Right atrium auricular region (tissue), 2 donors: ENCODE data around the gene USP26. TPM values are rescaled to one million over a fixed set of nuclear protein-coding genes. Genes with fewer than 3 reads are reported as not detected.
"Not testable (repeated sequence)": the region's sequence is repeated elsewhere in the genome, so short reads cannot be mapped to it uniquely, and the experiment has no call there.

Experiments used
- DNase-seq: peaks from one replicate; pipeline ENCODE4 v3.0.0-alpha.2; 2019; ENCODE audit warnings: low spot score
- H3K27ac ChIP-seq, 2 donors: fragments of 200-600 bp; sonication (generic); 1 replicate in 1 of 2; 2 replicates in 1 of 2; pipeline ENCODE4 v1.5.1; 2016 to 2019
- H3K27me3 ChIP-seq, 2 donors: fragments of 200-600 bp; sonication (generic); one replicate each; pipeline versions ENCODE4 v1.5.1 to v1.6.0; 2017 to 2019
- H3K36me3 ChIP-seq: fragments of 200-600 bp; sonication (generic); one replicate; pipeline ENCODE4 v1.5.1; 2016
- H3K4me1 ChIP-seq, 2 donors: fragments of 200-600 bp; sonication (generic); one replicate each; pipeline versions ENCODE4 v1.5.1 to v1.6.0; 2017 to 2019
- H3K4me3 ChIP-seq, 2 donors: fragments of 200-600 bp; sonication (generic); 1 replicate in 1 of 2; 2 replicates in 1 of 2; pipeline ENCODE4 v1.5.1; 2017 to 2019; ENCODE audit warnings: mild to moderate bottlenecking in 1 of 2, moderate library complexity in 1 of 2
- H3K9me3 ChIP-seq, 2 donors: fragments of 200-600 bp; sonication (generic); one replicate each; pipeline ENCODE4 v1.5.1; 2019
- CTCF ChIP-seq, 2 donors: fragments of 200-600 bp; sonication (generic); IDR thresholded peaks; one replicate each; pipeline ENCODE4 v1.5.1; 2019; ENCODE audit warnings: antibody characterized with exemption in 2 of 2
- total RNA-seq, 2 donors: library from RNA; depleted of rRNA; stranded (reverse); fragments of >200 nt; gene quantifications; one replicate each; pipeline ENCODE4 v1.1.0, GENCODE V29; 2016

Gene USP26
- total RNA-seq, 2 donors from 2014 or later = not detected

DNA sequence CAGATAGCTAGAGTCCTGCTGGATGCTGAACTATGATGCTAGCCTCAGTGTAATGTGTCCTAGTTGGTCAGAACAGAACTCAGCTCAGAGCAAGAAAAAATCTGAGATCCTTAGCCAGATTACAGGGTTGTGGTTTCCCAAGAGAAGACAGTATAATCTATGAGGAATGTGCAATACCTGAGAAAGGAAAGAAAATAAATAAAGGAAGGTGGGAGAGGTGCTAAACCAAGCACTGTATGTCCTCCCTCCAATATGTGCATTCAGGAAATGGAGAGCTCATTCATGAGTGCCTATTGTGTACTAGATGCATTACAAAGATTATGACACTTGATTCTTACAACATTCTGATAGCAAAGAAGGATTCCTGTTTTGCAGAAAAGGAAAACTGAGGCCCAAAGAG, 7.5 kb downstream of the USP26 start:
- Histone ChIP-seq H3K27ac (no peak overlapping the region), H3K4me1 (no peaks in the 10 kb centered on the region), H3K27me3 (no peaks in the 10 kb centered on the region), H3K9me3 (no peaks in the 10 kb centered on the region), H3K4me3 (no peak overlapping the region), H3K36me3 (no peaks in the 10 kb centered on the region)
- no peak for TF ChIP-seq CTCF (IDR thresholded peaks at IDR 0.05)
- DNase-seq = no peak

DNA sequence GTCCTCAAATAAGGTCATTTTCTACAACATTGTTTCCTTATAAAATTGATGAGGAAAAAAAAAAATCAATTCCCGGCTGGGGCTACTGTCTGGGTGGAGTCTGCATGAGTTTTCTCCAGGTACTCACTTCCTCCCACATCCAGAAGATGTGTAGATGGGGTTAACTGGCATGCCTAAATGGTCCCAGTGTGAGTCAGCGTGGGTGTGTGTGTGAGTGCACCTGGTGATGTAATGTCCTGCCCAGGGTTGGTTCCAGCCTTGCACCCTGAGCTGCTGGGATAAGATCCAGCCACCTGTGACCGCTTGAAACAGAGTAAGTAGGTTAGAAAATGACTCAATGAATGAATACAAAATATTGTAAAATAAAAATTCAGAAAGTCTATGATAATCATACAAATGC, 11.1 kb downstream of the USP26 start:
- Histone ChIP-seq H3K27ac (no peak overlapping the region), H3K36me3 (no peaks in the 10 kb centered on the region), H3K4me1 (no peaks in the 10 kb centered on the region), H3K9me3 (no peaks in the 10 kb centered on the region), H3K4me3 (no peak overlapping the region), H3K27me3 (no peaks in the 10 kb centered on the region)
- no peak for DNase-seq
- no peak for TF ChIP-seq CTCF (IDR thresholded peaks at IDR 0.05)

DNA sequence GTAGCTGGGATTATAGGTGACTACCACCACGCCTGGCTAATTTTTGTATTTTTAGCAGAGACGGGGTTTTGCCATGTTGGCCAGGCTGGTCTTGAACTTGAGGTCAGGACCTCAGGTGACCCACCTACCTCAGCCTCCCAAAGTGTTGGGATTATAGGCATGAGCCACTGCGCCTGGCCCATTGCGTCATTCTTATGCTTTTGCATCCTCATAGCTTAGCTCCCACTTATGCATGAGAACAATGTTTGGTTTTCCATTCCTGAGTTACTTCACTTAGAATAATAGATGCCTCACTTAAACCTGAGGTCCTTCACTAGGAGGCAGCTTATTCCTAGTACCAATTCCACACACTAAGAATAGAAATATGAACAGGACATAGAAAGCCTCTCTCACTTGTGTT, 11.9 kb downstream of the USP26 start:
- H3K4me1 ChIP-seq = not testable (repeated sequence)

DNA sequence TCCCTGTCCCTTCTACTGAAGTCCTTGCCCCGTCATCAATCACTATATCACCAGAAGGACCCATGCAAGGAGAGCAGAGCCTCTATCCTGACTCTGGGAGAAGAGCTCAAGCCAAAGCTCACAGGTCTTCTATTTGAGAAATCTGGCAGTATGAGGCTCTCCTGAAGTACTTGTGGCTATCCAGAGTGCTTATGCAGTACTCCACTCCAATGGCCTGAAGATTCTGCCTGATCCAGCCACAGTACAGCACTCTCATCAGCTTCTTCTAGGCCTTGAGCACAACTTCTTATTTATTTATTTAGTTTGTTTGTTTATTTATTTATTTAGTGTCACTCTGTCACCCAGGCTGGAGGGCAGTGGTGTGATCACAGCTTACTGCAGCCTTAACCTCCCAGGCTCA, 13.0 kb downstream of the USP26 start:
- DNase-seq = no peak
- no peaks in the 10 kb centered on the region for H3K36me3 ChIP-seq
- no peak overlapping the region for H3K4me3 ChIP-seq
- H3K9me3 ChIP-seq = no peaks in the 10 kb centered on the region
- H3K27me3 ChIP-seq = no peaks in the 10 kb centered on the region
- no peaks in the 10 kb centered on the region for H3K4me1 ChIP-seq
- TF ChIP-seq CTCF (IDR thresholded peaks at IDR 0.05) = no peak
- no peak overlapping the region for H3K27ac ChIP-seq

More for the DNA sequence above, 11.9 kb downstream of the USP26 start:
- not testable (repeated sequence) for H3K9me3 ChIP-seq, H3K27ac ChIP-seq, H3K27me3 ChIP-seq, DNase-seq, H3K4me3 ChIP-seq, H3K36me3 ChIP-seq

GRCh38 chrX:133081990-133082389, 14.9 kb downstream of the USP26 start:
- Histone ChIP-seq H3K36me3 (no peaks in the 10 kb centered on the region), H3K27me3 (no peaks in the 10 kb centered on the region), H3K9me3 (no peaks in the 10 kb centered on the region), H3K4me3 (no peak overlapping the region), H3K27ac (no peak overlapping the region), H3K4me1 (no peaks in the 10 kb centered on the region)
- DNase-seq = no peak
- no peak for TF ChIP-seq CTCF (IDR thresholded peaks at IDR 0.05)

GRCh38 chrX:133077856-133078255, 19.1 kb downstream of the USP26 start:
- not testable (repeated sequence) for H3K27me3 ChIP-seq, H3K27ac ChIP-seq, H3K9me3 ChIP-seq, DNase-seq, H3K36me3 ChIP-seq, H3K4me3 ChIP-seq, H3K4me1 ChIP-seq

- no peak for DNase-seq
- H3K27ac ChIP-seq = no peak overlapping the region
- no peak for TF ChIP-seq CTCF (IDR thresholded peaks at IDR 0.05)
- H3K4me3 ChIP-seq = no peak overlapping the region
- H3K9me3 ChIP-seq = no peaks in the 10 kb centered on the region
- H3K27me3 ChIP-seq = no peaks in the 10 kb centered on the region
- H3K4me1 ChIP-seq = no peaks in the 10 kb centered on the region
- no peaks in the 10 kb centered on the region for H3K36me3 ChIP-seq
Measured at GRCh38 chrX:133072566-133072965, 24.3 kb downstream of the USP26 start.
